GM12891 (cell line): Measurements from ENCODE around the gene STX1B.

Source experiments
- DNase-seq: peaks from one replicate; pipeline ENCODE4 v3.0.0; 2011; ENCODE audit warnings: low spot score; ENCODE audit not compliant: insufficient read length
- FAIRE-seq: peaks from 2 replicates; lab custom pipeline; 2011; peaks lifted over from hg19 to GRCh38; lab: Jason Lieb, UNC
- PAX5 ChIP-seq: IDR thresholded peaks from 2 replicates; pipeline ENCODE4 v1.6.1; 2011; ENCODE audit warnings: low read length, moderate library complexity, mild to moderate bottlenecking; ENCODE audit not compliant: insufficient read depth, severe bottlenecking
- POLR2A ChIP-seq: IDR thresholded peaks from 2 replicates; pipeline ENCODE4 v1.6.1; 2011; ENCODE audit warnings: low read depth, low read length, control low read depth
- POLR2AphosphoS5 ChIP-seq: IDR thresholded peaks from 2 replicates; pipeline ENCODE4 v1.6.1; 2011; ENCODE audit warnings: low read depth, low read length, control low read depth
- POU2F2 ChIP-seq: IDR thresholded peaks from 2 replicates; pipeline ENCODE4 v1.6.1; 2011; ENCODE audit warnings: low read depth, mild to moderate bottlenecking, control low read depth, low read length, moderate library complexity
- SPI1 ChIP-seq: IDR thresholded peaks from 2 replicates; pipeline ENCODE4 v1.6.1; 2011; ENCODE audit warnings: low read depth, low read length, control low read depth
- TAF1 ChIP-seq: IDR thresholded peaks from 2 replicates; pipeline ENCODE4 v1.6.1; 2011; ENCODE audit warnings: low read depth, low read length, control low read depth

Gene STX1B

GRCh38 chr16:31006086-31006385 lies 4.4 kb downstream of the STX1B start:
- no peak for TF ChIP-seq TAF1
- no peak for TF ChIP-seq PAX5
- no peak for TF ChIP-seq POU2F2
- TF ChIP-seq POLR2AphosphoS5, result no peak
- no peak for TF ChIP-seq SPI1
- TF ChIP-seq POLR2A, result no peak
- FAIRE-seq (no peak), DNase-seq (no peak)

- TF ChIP-seq POLR2AphosphoS5 (no peak), TAF1 (no peak), SPI1 (no peak), POU2F2 (no peak), POLR2A (no peak), PAX5 (no peak)
- no peak for DNase-seq
- no peak for FAIRE-seq
Observed at GRCh38 chr16:31005350-31006085, 4.9 kb downstream of the STX1B start.

GRCh38 chr16:31004658-31005057 lies 5.8 kb downstream of the STX1B start:
- no peak for DNase-seq
- TF ChIP-seq POLR2A, result no peak
- TF ChIP-seq SPI1, result no peak

GRCh38 chr16:31003744-31004143 lies 6.7 kb downstream of the STX1B start:
- FAIRE-seq (no peak), DNase-seq (no peak)
- no peak for TF ChIP-seq POLR2A
- TF ChIP-seq POU2F2, result no peak

More at GRCh38 chr16:31004658-31005057, 5.8 kb downstream of the STX1B start:
- FAIRE-seq, result no peak

- no peak for TF ChIP-seq TAF1
- TF ChIP-seq POU2F2, result no peak
- no peak for TF ChIP-seq POLR2A
- TF ChIP-seq SPI1, result no peak
- no peak for TF ChIP-seq PAX5
- no peak for TF ChIP-seq POLR2AphosphoS5
- no peak for DNase-seq
- no peak for FAIRE-seq
Observed at GRCh38 chr16:31002862-31003341, 7.5 kb downstream of the STX1B start.

- no peak for DNase-seq
- no peak for FAIRE-seq
- no peak for TF ChIP-seq PAX5
- no peak for TF ChIP-seq POLR2A
- TF ChIP-seq POLR2AphosphoS5, result no peak
- TF ChIP-seq TAF1, result no peak
- TF ChIP-seq POU2F2, result no peak
- no peak for TF ChIP-seq SPI1
Observed at GRCh38 chr16:31002250-31002700, 8.2 kb downstream of the STX1B start.

GRCh38 chr16:31001507-31002249 lies 8.8 kb downstream of the STX1B start:
- DNase-seq (no peak), FAIRE-seq (no peak)
- no peak for TF ChIP-seq PAX5
- TF ChIP-seq TAF1, result no peak
- no peak for TF ChIP-seq POLR2AphosphoS5
- no peak for TF ChIP-seq POU2F2
- no peak for TF ChIP-seq POLR2A
- no peak for TF ChIP-seq SPI1

GRCh38 chr16:31000671-31001382 lies 9.6 kb downstream of the STX1B start:
- no peak for FAIRE-seq
- no peak for DNase-seq
- TF ChIP-seq POLR2AphosphoS5 (no peak), POLR2A (no peak), SPI1 (no peak), POU2F2 (no peak), TAF1 (no peak), PAX5 (no peak)
